TTC549 (cell line): Measurements from ENCODE around the gene ZNF749.
"Not testable (repeated sequence)": the region's sequence is repeated elsewhere in the genome, so short reads cannot be mapped to it uniquely, and the experiment has no call there.

Source experiments
- FAIRE-seq: peaks from 2 replicates; lab custom pipeline; 2012; peaks lifted over from hg19 to GRCh38; lab: Jason Lieb, UNC

ZNF749 gene

DNA sequence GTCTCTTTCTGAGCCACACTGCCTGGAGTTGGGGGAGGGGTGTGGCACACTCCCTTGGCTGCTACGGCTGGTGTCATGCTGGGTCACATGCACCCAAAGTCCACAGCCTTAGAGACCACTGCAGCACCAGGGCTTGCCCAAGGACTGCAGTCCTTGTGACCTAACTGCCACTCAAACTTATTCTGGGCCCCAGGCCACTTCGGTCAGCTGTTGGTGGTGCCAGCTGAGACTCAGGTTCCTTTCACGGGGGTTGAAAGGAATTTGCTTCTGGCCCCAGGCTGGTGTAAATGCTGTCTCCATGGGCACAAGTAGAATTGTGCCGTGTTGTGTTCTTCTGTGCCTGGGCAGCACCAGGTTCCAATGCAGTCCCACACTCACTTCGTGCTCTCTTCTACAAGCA is 31.4 kb downstream of the ZNF749 start:
- FAIRE-seq: no peak

DNA sequence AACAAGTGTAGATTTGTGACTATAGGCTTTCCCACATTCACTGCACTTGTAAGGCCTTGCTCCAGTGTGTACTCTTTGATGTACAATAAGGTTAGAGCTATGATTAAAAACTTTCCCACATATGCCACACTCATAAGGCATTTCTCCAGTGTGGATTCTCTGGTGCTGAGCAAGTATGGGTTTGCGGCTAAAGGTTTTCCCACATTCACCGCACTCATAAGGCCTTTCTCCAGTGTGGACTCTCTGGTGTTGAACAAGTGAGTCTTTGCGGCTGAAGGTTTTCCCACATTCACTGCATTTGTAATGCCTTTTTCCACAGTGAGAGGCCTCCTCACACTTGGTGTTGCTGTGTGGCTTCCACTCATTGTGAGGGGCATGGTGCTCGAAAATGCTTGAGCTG is 38.5 kb downstream of the ZNF749 start:
- FAIRE-seq: no peak

DNA sequence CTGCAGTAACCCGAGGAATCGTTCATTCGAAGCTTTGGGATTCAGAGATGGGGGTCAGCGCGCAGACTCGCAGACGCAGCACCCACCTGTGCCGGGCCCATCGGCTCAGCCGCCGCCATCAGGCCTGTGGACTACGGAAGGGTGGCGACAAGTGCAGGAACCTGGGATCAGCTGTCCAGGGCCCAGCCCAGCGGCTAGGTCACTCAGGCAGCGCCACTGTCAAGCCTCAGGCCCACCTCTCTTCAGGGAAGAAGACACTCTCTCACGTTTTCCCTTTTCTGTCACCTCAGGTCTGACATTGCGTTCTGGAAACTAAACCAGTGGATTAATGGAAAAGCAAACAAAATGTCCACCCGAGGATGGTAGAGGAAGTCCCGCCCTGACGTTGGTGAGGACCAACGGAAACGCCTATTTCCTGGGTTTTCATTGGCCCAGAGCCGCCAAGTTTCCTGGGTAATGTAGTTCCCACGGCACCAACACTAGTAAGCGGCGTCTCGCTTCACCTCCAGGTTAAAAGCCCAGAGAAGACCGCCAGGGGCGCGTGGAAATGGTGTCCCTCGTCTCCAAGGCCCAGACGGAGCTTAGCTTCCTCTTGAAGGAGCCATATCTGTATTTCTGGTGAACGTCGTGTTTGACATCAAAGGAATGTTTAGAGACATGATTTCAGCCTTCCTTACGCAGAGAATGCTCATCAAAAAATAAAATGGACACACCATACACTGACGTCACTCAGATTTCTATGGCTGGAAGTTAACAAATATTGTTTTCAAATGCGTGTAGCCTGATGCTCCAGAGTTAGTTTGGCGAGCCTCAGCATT is 42.3 kb downstream of the ZNF749 start, which contains the start of gene ZNF772:
Gene ZNF772, minus strand, starts transcription at position 376 of the 818 bp plus-strand sequence. Its CDS starts 257 bp downstream, at position 119.
- FAIRE-seq: peak; percentile 96

DNA sequence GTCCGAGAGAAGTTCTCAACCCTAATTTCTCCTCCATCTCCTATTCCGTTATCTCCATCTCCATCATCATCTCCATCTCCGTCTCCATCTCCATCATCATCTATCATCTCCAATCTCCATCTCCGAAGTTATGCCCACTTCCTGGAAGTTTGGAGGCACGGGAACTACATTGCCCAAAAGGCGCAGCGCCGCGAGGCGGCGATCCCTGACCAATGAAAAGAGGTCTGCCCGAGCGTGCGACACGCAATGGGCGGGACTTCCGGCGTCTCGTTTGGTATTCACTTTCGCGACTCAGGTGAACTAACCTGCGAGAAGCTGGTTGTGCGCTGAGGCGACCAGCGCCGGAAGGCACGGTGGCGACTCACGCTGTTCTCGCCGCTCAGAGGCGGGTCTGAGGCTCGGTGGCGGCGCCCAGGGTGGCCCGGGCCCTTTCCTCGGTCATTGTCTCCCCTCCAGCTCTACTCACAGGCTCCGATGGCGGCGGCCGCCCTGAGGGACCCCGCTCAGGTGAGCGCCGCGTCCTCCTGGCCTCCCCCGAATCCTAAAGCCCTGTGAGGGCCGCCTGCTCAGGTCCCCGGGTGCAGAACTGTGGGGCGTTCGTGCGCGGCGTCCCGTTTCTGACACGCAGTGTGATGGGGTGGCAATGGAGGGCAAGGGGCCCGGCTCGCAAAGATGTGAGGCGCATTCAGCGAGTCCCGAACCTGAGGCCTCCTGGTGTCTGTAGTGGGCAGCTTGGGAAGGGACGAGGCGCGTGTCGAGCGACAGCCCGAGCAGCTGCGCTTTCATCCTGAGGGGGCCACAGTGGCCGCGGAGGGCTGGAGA is 52.6 kb downstream of the ZNF749 start, which contains the start of gene ZNF419:
Gene ZNF419, plus strand, starts transcription at position 274 of the 822 bp plus-strand sequence. Its CDS starts 201 bp downstream, at position 475.
- FAIRE-seq: peak; percentile 64

DNA sequence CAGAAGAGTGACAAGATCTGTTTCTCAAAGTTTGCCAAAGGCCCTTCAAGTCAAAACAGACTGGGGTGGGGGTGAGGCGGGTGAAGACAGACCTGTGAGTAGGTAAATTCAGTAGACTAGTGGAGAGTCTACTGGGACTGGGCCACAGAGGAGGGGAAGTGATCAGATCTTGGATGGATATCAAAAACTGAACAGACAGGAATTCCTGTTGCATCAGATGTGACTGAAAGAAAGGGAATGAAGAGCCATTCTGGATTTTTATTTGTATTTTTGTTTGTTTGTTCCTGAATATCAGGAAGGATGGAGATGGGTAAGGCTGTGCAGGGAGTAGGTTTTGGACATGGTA is 53.1 kb downstream of the ZNF749 start:
- not testable (repeated sequence) for FAIRE-seq
